Upper lobe of left lung (tissue), 4 donors: ENCODE results near the gene GIMD1.

ENCODE experiments used
- POLR2A ChIP-seq, 4 donors: fragments of 450-650 bp; IDR thresholded peaks; one replicate each; pipeline ENCODE4 v1.5.1; 2016 to 2017; ENCODE audit warnings: antibody characterized with exemption in 4 of 4, mild to moderate bottlenecking in 2 of 4
- POLR2AphosphoS5 ChIP-seq, 2 donors: sonication (generic); formaldehyde crosslinking; IDR thresholded peaks; one replicate each; pipeline ENCODE4 v1.5.1; 2017; ENCODE audit warnings: antibody characterized with exemption in 2 of 2
- TF ChIP-seq, protein P1 (sequence below), 6 experiments: fragments of 450-650 bp in 4 of 6; fragments of 200-600 bp in 2 of 6; sonication (generic) in 2 of 6; IDR thresholded peaks; one replicate each; pipeline ENCODE4 v1.5.1; 2016 to 2019; ENCODE audit warnings: antibody characterized with exemption in 6 of 6

DNA sequence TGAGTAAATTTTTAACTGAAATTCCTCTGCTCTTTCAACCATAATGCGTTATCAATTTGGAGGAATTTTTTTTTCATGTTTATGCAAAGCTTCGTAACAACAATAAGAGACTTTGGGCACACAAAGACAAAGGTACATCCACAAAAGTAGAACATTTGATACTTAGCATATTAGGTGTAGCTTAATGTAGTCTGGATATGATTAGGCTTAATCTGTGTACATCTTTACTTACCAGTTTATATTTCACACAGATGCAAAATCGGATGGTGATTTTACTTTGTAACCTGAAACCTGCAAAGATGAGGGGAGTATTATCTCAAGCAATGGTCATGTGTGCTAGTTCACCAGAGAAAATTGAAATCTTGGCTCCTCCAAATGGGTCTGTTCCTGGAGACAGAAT lies 32.0 kb downstream of the GIMD1 start:
- TF ChIP-seq POLR2A (IDR thresholded peaks at IDR 0.05) (no peak), POLR2AphosphoS5 (IDR thresholded peaks at IDR 0.05) (no peak)
- TF ChIP-seq, protein P1, sequence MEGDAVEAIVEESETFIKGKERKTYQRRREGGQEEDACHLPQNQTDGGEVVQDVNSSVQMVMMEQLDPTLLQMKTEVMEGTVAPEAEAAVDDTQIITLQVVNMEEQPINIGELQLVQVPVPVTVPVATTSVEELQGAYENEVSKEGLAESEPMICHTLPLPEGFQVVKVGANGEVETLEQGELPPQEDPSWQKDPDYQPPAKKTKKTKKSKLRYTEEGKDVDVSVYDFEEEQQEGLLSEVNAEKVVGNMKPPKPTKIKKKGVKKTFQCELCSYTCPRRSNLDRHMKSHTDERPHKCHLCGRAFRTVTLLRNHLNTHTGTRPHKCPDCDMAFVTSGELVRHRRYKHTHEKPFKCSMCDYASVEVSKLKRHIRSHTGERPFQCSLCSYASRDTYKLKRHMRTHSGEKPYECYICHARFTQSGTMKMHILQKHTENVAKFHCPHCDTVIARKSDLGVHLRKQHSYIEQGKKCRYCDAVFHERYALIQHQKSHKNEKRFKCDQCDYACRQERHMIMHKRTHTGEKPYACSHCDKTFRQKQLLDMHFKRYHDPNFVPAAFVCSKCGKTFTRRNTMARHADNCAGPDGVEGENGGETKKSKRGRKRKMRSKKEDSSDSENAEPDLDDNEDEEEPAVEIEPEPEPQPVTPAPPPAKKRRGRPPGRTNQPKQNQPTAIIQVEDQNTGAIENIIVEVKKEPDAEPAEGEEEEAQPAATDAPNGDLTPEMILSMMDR (IDR thresholded peaks at IDR 0.05) = no peak
